ENCODE results near the gene DLST. TPM values are rescaled to one million over a fixed set of nuclear protein-coding genes. Genes with fewer than 3 reads are reported as not detected.

Gene DLST
- total and polyA plus RNA-seq, 12 donors = 42.0 to 205 (median 146) TPM

GRCh38 chr14:74934041-74934440 is 52.3 kb downstream of the DLST start:
- Histone ChIP-seq H3K4me3 (no peak overlapping the region), H3K27me3 (no peaks in the 10 kb centered on the region), H3K4me1 (replicated peaks in 1 of 2) (peaks cover 0 to 5% of the 10 kb centered on the region in 2 donors), H3K27ac (no peak overlapping the region), H3K9me3 (replicated peaks in 1 of 3) (no peaks in the 10 kb centered on the region), H3K36me3 (replicated peaks in 1 of 2) (no peaks in the 10 kb centered on the region)
- TF ChIP-seq CTCF (IDR thresholded peaks at IDR 0.05) (no peak), POLR2A (IDR thresholded peaks at IDR 0.05) (no peak)
- intact Hi-C loops (cut with DNase I) = no loop called here
- no peak for DNase-seq
- WGBS, 4 donors = 61 to 76% (median 68%) methylated on average over 4 of the region's 4 CpGs

- no peaks in the 10 kb centered on the region for H3K36me3 ChIP-seq (replicated peaks in 1 of 2)
- peaks cover 7 to 11% of the 10 kb centered on the region in 2 donors for H3K4me1 ChIP-seq (replicated peaks in 1 of 2)
- intact Hi-C loops (cut with DNase I) = no loop called here
- H3K4me3 ChIP-seq = no peak overlapping the region
- no peak overlapping the region for H3K27ac ChIP-seq
- H3K27me3 ChIP-seq = no peaks in the 10 kb centered on the region
- peak in 1 of 7 donors; percentile 10 for DNase-seq
- TF ChIP-seq POLR2A (IDR thresholded peaks at IDR 0.05) (no peak), CTCF (IDR thresholded peaks at IDR 0.05) (no peak)
- H3K9me3 ChIP-seq (replicated peaks in 1 of 3) = no peaks in the 10 kb centered on the region
- 62 to 77% (median 76%) methylated on average over 25 to 26 of the region's 26 CpGs for WGBS, 4 donors
Observed at GRCh38 chr14:74934476-74935359, 53.0 kb downstream of the DLST start.

- TF ChIP-seq CTCF (IDR thresholded peaks at IDR 0.05) (no peak), POLR2A (IDR thresholded peaks at IDR 0.05) (no peak)
- H3K4me3 ChIP-seq = no peak overlapping the region
- WGBS, 4 donors = 76 to 92% (median 86%) methylated on average over 9 of the region's 9 CpGs
- no peaks in the 10 kb centered on the region for H3K9me3 ChIP-seq (replicated peaks in 1 of 3)
- H3K4me1 ChIP-seq (replicated peaks in 1 of 2) = peaks cover 13 to 17% of the 10 kb centered on the region in 2 donors
- no peak overlapping the region for H3K27ac ChIP-seq
- H3K27me3 ChIP-seq = no peaks in the 10 kb centered on the region
- no peaks in the 10 kb centered on the region for H3K36me3 ChIP-seq (replicated peaks in 1 of 2)
- intact Hi-C loops (cut with DNase I) = no loop called here
- DNase-seq = no peak
Observed at GRCh38 chr14:74935360-74935680, 53.6 kb downstream of the DLST start.

GRCh38 chr14:74936151-74936550 is 54.4 kb downstream of the DLST start:
- DNase-seq = no peak
- H3K4me3 ChIP-seq = no peak overlapping the region
- H3K36me3 ChIP-seq (replicated peaks in 1 of 2) = no peaks in the 10 kb centered on the region
- H3K27me3 ChIP-seq = no peaks in the 10 kb centered on the region
- H3K27ac ChIP-seq = no peak overlapping the region
- TF ChIP-seq CTCF (IDR thresholded peaks at IDR 0.05) = no peak
- TF ChIP-seq POLR2A (IDR thresholded peaks at IDR 0.05) = no peak
- 88 to 94% (median 93%) methylated on average over 11 of the region's 11 CpGs for WGBS, 4 donors
- no peaks in the 10 kb centered on the region for H3K9me3 ChIP-seq (replicated peaks in 1 of 3)
- peaks cover 18 to 24% of the 10 kb centered on the region in 2 donors for H3K4me1 ChIP-seq (replicated peaks in 1 of 2)
- intact Hi-C loops (cut with DNase I) = no loop called here

Measured in adrenal gland (tissue), 12 donors.